Stimulated activated CD8-positive, alpha-beta memory T cell treated with anti-CD3 and anti-CD28 coated beads, Interleukin-4, amount 100 ng/mL, for 24 hours (primary cell): ENCODE data around the gene COQ2.
"Not testable (repeated sequence)": the region's sequence is repeated elsewhere in the genome, so short reads cannot be mapped to it uniquely, and the experiment has no call there.

Experiments
- DNase-seq: peaks from one replicate; pipeline ENCODE4 v3.0.0-alpha.2; 2020; ENCODE audit warnings: low read depth

The COQ2 gene

GRCh38 chr4:83283181-83283580 is 1.4 kb downstream of the COQ2 start:
- no peak for DNase-seq

GRCh38 chr4:83282049-83282535 is 2.5 kb downstream of the COQ2 start:
- peak; percentile 23 for DNase-seq

GRCh38 chr4:83281307-83281706 is 3.3 kb downstream of the COQ2 start:
- DNase-seq, result no peak

GRCh38 chr4:83276299-83277040 is 8.1 kb downstream of the COQ2 start:
- DNase-seq, result no peak

- DNase-seq, result not testable (repeated sequence)
Measured at GRCh38 chr4:83273926-83274325, 10.7 kb downstream of the COQ2 start.

- DNase-seq, result no peak
Measured at GRCh38 chr4:83272900-83273299, 11.7 kb downstream of the COQ2 start.

- no peak for DNase-seq
Measured at GRCh38 chr4:83269256-83269655, 15.3 kb downstream of the COQ2 start.

- no peak for DNase-seq
Measured at GRCh38 chr4:83268491-83268890, 16.1 kb downstream of the COQ2 start.

GRCh38 chr4:83267830-83268475 is 16.6 kb downstream of the COQ2 start:
- DNase-seq, result no peak

- no peak for DNase-seq
Measured at GRCh38 chr4:83267121-83267829, 17.3 kb downstream of the COQ2 start.

- no peak for DNase-seq
Measured at GRCh38 chr4:83266689-83267088, 17.9 kb downstream of the COQ2 start.

- DNase-seq, result no peak
Measured at GRCh38 chr4:83263106-83263505, 21.5 kb downstream of the COQ2 start.

- DNase-seq, result no peak
Measured at GRCh38 chr4:83262682-83263081, 21.9 kb downstream of the COQ2 start.

- DNase-seq, result no peak
Measured at GRCh38 chr4:83261307-83261706, 23.3 kb downstream of the COQ2 start.

GRCh38 chr4:83259586-83259985 is 25.0 kb downstream of the COQ2 start:
- no peak for DNase-seq

- DNase-seq, result no peak
Measured at GRCh38 chr4:83258461-83258860, 26.1 kb downstream of the COQ2 start.

GRCh38 chr4:83257811-83258210 is 26.8 kb downstream of the COQ2 start:
- DNase-seq, result no peak

GRCh38 chr4:83255584-83255983 is 29.0 kb downstream of the COQ2 start:
- no peak for DNase-seq

GRCh38 chr4:83252782-83253405 is 31.7 kb downstream of the COQ2 start:
- peak; percentile 42 for DNase-seq

GRCh38 chr4:83251447-83251830 is 33.2 kb downstream of the COQ2 start:
- DNase-seq, result no peak

- DNase-seq, result no peak
Measured at GRCh38 chr4:83250687-83251446, 33.7 kb downstream of the COQ2 start.

- no peak for DNase-seq
Measured at GRCh38 chr4:83248486-83248885, 36.1 kb downstream of the COQ2 start.
